ENCODE measurements around the gene GLCCI1.

Gene GLCCI1

GRCh38 chr7:7968544-7969305 is at the start of gene GLCCI1:
Gene GLCCI1 (plus strand): TSS chr7:7968796. CDS start chr7:7969351, 555 bp downstream.
- peak; percentile 90 to 96 for DNase-seq (ENCODE audit: low read depth in 2 of 2)

GRCh38 chr7:7919449-7919945 is 49.1 kb upstream of the GLCCI1 start:
- no peak for DNase-seq (ENCODE audit: low read depth in 2 of 2)

GRCh38 chr7:7920056-7920455 is 48.5 kb upstream of the GLCCI1 start:
- no peak for DNase-seq (ENCODE audit: low read depth in 2 of 2)

- no peak for DNase-seq (ENCODE audit: low read depth in 2 of 2)
These were observed 48.1 kb upstream of the GLCCI1 start for GRCh38 chr7:7920481-7920880.

- no peak for DNase-seq (ENCODE audit: low read depth in 2 of 2)
These were observed 46.8 kb upstream of the GLCCI1 start for GRCh38 chr7:7921830-7922229.

GRCh38 chr7:7922684-7923385 is 45.8 kb upstream of the GLCCI1 start:
- no peak for DNase-seq (ENCODE audit: low read depth in 2 of 2)

- DNase-seq (ENCODE audit: low read depth in 2 of 2), result no peak
These were observed 44.8 kb upstream of the GLCCI1 start for GRCh38 chr7:7923818-7924217.

- no peak for DNase-seq (ENCODE audit: low read depth in 2 of 2)
These were observed 44.3 kb upstream of the GLCCI1 start for GRCh38 chr7:7924303-7924702.

GRCh38 chr7:7931626-7932025 is 37.0 kb upstream of the GLCCI1 start:
- no peak for DNase-seq (ENCODE audit: low read depth in 2 of 2)

GRCh38 chr7:7932553-7932952 is 36.0 kb upstream of the GLCCI1 start:
- no peak for DNase-seq (ENCODE audit: low read depth in 2 of 2)

- DNase-seq (ENCODE audit: low read depth in 2 of 2), result no peak
These were observed 34.6 kb upstream of the GLCCI1 start for GRCh38 chr7:7933915-7934526.

- no peak for DNase-seq (ENCODE audit: low read depth in 2 of 2)
These were observed 33.7 kb upstream of the GLCCI1 start for GRCh38 chr7:7934945-7935344.

GRCh38 chr7:7938471-7938870 is 30.1 kb upstream of the GLCCI1 start:
- no peak for DNase-seq (ENCODE audit: low read depth in 2 of 2)

- DNase-seq (ENCODE audit: low read depth in 2 of 2), result no peak
These were observed 24.6 kb upstream of the GLCCI1 start for GRCh38 chr7:7943951-7944350.

GRCh38 chr7:7944619-7945282 is 23.8 kb upstream of the GLCCI1 start:
- DNase-seq (ENCODE audit: low read depth in 2 of 2), result peak; percentile 5 to 23

- no peak for DNase-seq (ENCODE audit: low read depth in 2 of 2)
These were observed 22.1 kb upstream of the GLCCI1 start for GRCh38 chr7:7946486-7946885.

- DNase-seq (ENCODE audit: low read depth in 2 of 2), result no peak
These were observed 20.4 kb upstream of the GLCCI1 start for GRCh38 chr7:7948232-7948631.

GRCh38 chr7:7953806-7954205 is 14.8 kb upstream of the GLCCI1 start:
- no peak for DNase-seq (ENCODE audit: low read depth in 2 of 2)

- DNase-seq (ENCODE audit: low read depth in 2 of 2), result no peak
These were observed 12.0 kb upstream of the GLCCI1 start for GRCh38 chr7:7956531-7957128.

- no peak for DNase-seq (ENCODE audit: low read depth in 2 of 2)
These were observed 11.1 kb upstream of the GLCCI1 start for GRCh38 chr7:7957513-7957912.

- DNase-seq (ENCODE audit: low read depth in 2 of 2), result no peak
These were observed 8.5 kb upstream of the GLCCI1 start for GRCh38 chr7:7959979-7960670.

Measured in stimulated activated CD4-positive, alpha-beta T cell treated with anti-CD3 and anti-CD28 coated beads, Interleukin-12 subunit alpha, Interleukin-12 subunit beta, amount 100 ng/mL, for 24 hours (primary cell).